ENCODE data around the gene CDK14. TPM values are rescaled to one million over a fixed set of nuclear protein-coding genes. Genes with fewer than 3 reads are reported as not detected.

Gene CDK14
- total and polyA plus RNA-seq, 8 donors: 0.58 to 43.9 (median 12.2) TPM

DNA sequence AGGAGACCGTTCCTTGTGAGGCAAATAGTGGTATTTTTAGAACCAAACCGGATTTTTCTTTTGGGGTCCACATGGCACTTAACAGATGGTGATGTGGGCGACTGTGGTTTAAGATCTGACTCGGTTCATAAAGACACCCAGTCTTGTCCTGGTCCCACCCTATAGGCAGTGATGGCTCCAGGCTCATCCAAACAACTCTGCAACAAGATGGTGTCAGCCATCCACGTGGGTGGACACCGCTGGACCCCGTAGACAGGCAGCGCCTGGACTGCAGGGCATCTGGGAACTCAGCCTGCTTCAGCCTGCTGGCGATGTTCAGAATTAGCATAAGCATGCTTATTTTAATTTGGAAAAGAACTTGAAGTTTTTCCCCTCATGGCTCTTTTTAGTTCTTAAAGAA lies 409.7 kb downstream of the CDK14 start:
- 81 to 88% (median 86%) methylated on average over 9 of the region's 9 CpGs for WGBS, 5 donors

DNA sequence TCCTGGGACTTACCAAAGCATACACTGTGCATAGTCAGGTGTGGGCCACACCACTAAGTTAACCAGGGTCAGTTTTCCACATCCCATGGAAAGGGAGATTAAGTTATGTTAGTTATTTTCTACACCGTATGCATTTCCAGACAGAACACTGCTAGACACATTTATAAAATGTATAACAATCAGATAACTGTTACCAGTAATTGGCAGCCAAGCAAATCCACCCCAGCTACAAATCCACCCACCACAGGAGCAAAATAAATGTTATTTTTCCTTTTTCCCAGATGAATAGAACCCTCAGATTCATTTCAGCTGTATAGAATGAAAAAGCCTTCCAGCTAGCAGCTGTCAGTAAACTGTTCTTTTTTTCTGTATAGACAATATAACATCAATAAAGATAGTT lies 411.2 kb downstream of the CDK14 start:
- intact Hi-C loops (cut with DNase I; ENCODE audit: low total_unique reads): no loop called here
- TF ChIP-seq CTCF (IDR thresholded peaks at IDR 0.05) (no peak), POLR2A (IDR thresholded peaks at IDR 0.05) (no peak), EP300 (IDR thresholded peaks at IDR 0.05) (no peak), POLR2AphosphoS5 (IDR thresholded peaks at IDR 0.05) (no peak)

More for the DNA sequence above, 409.7 kb downstream of the CDK14 start:
- intact Hi-C loops (cut with DNase I; ENCODE audit: low total_unique reads): no loop called here
- no peak for DNase-seq
- Histone ChIP-seq H3K36me3 (peaks cover 0 to 5% (median 0%) of the 10 kb centered on the region in 4 donors), H3K27me3 (no peaks in the 10 kb centered on the region), H3K27ac (no peak overlapping the region), H3K4me3 (no peak overlapping the region), H3K4me1 (no peaks in the 10 kb centered on the region), H3K9me3 (no peaks in the 10 kb centered on the region)
- TF ChIP-seq CTCF (IDR thresholded peaks at IDR 0.05) (no peak), EP300 (IDR thresholded peaks at IDR 0.05) (no peak), POLR2A (IDR thresholded peaks at IDR 0.05) (no peak), POLR2AphosphoS5 (IDR thresholded peaks at IDR 0.05) (no peak)

GRCh38 chr7:91013078-91013477 lies 417.0 kb downstream of the CDK14 start:
- WGBS, 5 donors: 45 to 73% (median 56%) methylated on average over 1 of the region's 1 CpG
- intact Hi-C loops (cut with DNase I; ENCODE audit: low total_unique reads): no loop called here

More for the DNA sequence above, 411.2 kb downstream of the CDK14 start:
- no peaks in the 10 kb centered on the region for H3K27me3 ChIP-seq
- H3K27ac ChIP-seq: no peak overlapping the region
- no peaks in the 10 kb centered on the region for H3K9me3 ChIP-seq
- H3K36me3 ChIP-seq: peaks cover 0 to 5% (median 0%) of the 10 kb centered on the region in 4 donors
- H3K4me1 ChIP-seq: no peaks in the 10 kb centered on the region
- no peak overlapping the region for H3K4me3 ChIP-seq
- 38 to 75% (median 60%) methylated on average over 1 of the region's 1 CpG for WGBS, 5 donors
- DNase-seq: no peak

GRCh38 chr7:91019686-91020385 lies 423.7 kb downstream of the CDK14 start:
- H3K27ac ChIP-seq: no peak overlapping the region
- no peak for DNase-seq
- H3K4me3 ChIP-seq: no peak overlapping the region
- TF ChIP-seq POLR2A (IDR thresholded peaks at IDR 0.05) (no peak), EP300 (IDR thresholded peaks at IDR 0.05) (no peak), POLR2AphosphoS5 (IDR thresholded peaks at IDR 0.05) (no peak), CTCF (IDR thresholded peaks at IDR 0.05) (no peak)
- no peaks in the 10 kb centered on the region for H3K36me3 ChIP-seq
- no peaks in the 10 kb centered on the region for H3K27me3 ChIP-seq
- 90 to 95% (median 92%) methylated on average over 2 of the region's 2 CpGs for WGBS, 5 donors
- intact Hi-C loops (cut with DNase I; ENCODE audit: low total_unique reads): no loop called here
- no peaks in the 10 kb centered on the region for H3K4me1 ChIP-seq
- H3K9me3 ChIP-seq: no peaks in the 10 kb centered on the region

More at GRCh38 chr7:91013078-91013477, 417.0 kb downstream of the CDK14 start:
- TF ChIP-seq EP300 (IDR thresholded peaks at IDR 0.05): no peak
- no peak for TF ChIP-seq POLR2A (IDR thresholded peaks at IDR 0.05)
- TF ChIP-seq POLR2AphosphoS5 (IDR thresholded peaks at IDR 0.05): no peak
- no peak for TF ChIP-seq CTCF (IDR thresholded peaks at IDR 0.05)
- no peaks in the 10 kb centered on the region for H3K9me3 ChIP-seq
- H3K36me3 ChIP-seq: no peaks in the 10 kb centered on the region
- no peak for DNase-seq
- H3K27me3 ChIP-seq: no peaks in the 10 kb centered on the region
- no peak overlapping the region for H3K4me3 ChIP-seq
- no peak overlapping the region for H3K27ac ChIP-seq
- no peaks in the 10 kb centered on the region for H3K4me1 ChIP-seq

All from stomach (tissue), 9 donors.